ENCODE measurements around the gene ZNF529. TPM values are rescaled to one million over a fixed set of nuclear protein-coding genes. Genes with fewer than 3 reads are reported as not detected.
"Not testable (repeated sequence)": the region's sequence is repeated elsewhere in the genome, so short reads cannot be mapped to it uniquely, and the experiment has no call there.

The ZNF529 gene
- total RNA-seq, result 31.4 TPM
- 1 to 10 TPM; 4.0 to 8.3 (median 5.9) TPM for polyA plus RNA-seq

DNA sequence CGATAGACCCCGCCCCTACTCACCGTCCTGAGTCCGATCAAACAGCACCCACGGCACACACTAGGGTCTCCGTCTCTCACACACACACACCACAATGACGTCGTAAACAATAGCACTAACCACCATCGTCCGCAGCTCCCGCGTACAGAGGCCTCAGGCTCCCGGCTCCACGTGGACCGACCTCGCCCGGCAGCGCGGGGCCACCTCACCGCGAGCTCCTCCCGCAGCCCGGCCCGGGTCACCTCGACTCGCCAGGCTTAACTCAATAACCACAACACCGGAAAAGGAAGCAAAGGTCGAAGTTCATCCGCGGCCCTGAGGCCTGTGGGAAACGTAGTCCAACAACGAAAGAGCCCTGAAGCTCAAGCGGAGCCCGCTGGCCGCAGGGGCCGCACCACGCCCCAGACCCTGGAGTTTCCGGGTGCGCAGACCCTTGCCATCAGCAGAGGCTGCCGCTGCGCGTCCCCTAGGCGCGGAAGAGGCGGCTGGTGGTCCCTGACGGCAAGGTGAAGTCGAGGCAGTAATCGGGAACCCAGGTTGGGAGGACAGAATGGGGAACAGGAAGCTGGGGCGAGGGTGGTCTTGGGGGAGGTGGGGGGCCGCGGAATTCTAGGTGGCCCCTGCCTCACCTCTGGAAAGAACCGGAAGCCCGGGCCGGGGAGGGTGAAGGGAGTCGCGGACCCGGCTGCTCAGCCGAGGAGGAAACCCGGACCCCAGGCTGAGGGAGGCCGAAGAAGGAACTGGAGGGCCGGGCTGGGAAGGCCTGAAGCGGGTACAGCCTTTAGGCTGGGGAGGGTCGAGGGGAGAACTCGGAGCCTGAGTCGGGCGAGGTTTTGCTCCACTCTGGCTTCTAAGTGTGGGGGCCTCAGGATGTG lies at the start of gene ZNF529:
Gene ZNF529 (minus strand): TSS at position 273 of the 875 bp plus-strand sequence. CDS start 946 bp downstream, outside the sequence.
- Histone ChIP-seq H3K4me3 (ENCODE audit: low read depth, low read length) (peak within 1 kb of the TSS; percentile 83), H3K36me3 (ENCODE audit: control insufficient read depth, insufficient read depth, low read length) (peaks cover 31% of the 10 kb centered on the region), H3K27me3 (ENCODE audit: control insufficient read depth, insufficient read depth, low read length) (no peaks in the 10 kb centered on the region), H3K27ac (ENCODE audit: insufficient read depth, low read length, poor library complexity, severe bottlenecking) (peak within 1 kb of the TSS; percentile 93), H3K9me3 (ENCODE audit: control insufficient read depth in 2 of 2, low read length in 2 of 2) (peaks cover 18 to 25% of the 10 kb centered on the region in 2 experiments), H3K4me1 (ENCODE audit: control insufficient read depth, insufficient read depth, low read length, poor library complexity, severe bottlenecking) (peaks cover 21% of the 10 kb centered on the region)
- Mint-ChIP-seq H3K4me3 (peak within 1 kb of the TSS; percentile 94 to 98 (median 96)), H3K9me3 (peaks cover 0 to 28% (median 4%) of the 10 kb centered on the region in 7 donors), H3K4me1 (peaks cover 28 to 60% (median 35%) of the 10 kb centered on the region in 4 donors), H3K36me3 (peaks cover 39% of the 10 kb centered on the region), H3K27me3 (no peaks in the 10 kb centered on the region), H3K27ac (peak within 1 kb of the TSS; percentile 98 to 99 (median 99))
- peak; percentile 91 to 93 for ATAC-seq (ENCODE audit: low read depth in 2 of 2)
- peak; percentile 79 to 93 (median 87) for DNase-seq

GRCh38 chr19:36605877-36606478 lies 32.9 kb upstream of the ZNF529 start:
- Mint-ChIP-seq H3K9me3 (peaks cover 0 to 13% (median 5%) of the 10 kb centered on the region in 7 donors), H3K4me3 (peak overlapping the region; percentile 93 to 99 (median 96)), H3K27me3 (no peaks in the 10 kb centered on the region), H3K4me1 (peaks cover 20 to 45% (median 23%) of the 10 kb centered on the region in 4 donors), H3K36me3 (peaks cover 38% of the 10 kb centered on the region), H3K27ac (peak overlapping the region; percentile 88 to 97 (median 91))
- Histone ChIP-seq H3K27me3 (ENCODE audit: control insufficient read depth, insufficient read depth, low read length) (no peaks in the 10 kb centered on the region), H3K4me1 (ENCODE audit: control insufficient read depth, insufficient read depth, low read length, poor library complexity, severe bottlenecking) (peaks cover 19% of the 10 kb centered on the region), H3K4me3 (ENCODE audit: low read depth, low read length) (peak overlapping the region; percentile 83), H3K9me3 (ENCODE audit: control insufficient read depth in 2 of 2, low read length in 2 of 2) (peaks cover 0 to 3% of the 10 kb centered on the region in 2 experiments), H3K27ac (ENCODE audit: insufficient read depth, low read length, poor library complexity, severe bottlenecking) (peak overlapping the region; percentile 96), H3K36me3 (ENCODE audit: control insufficient read depth, insufficient read depth, low read length) (peaks cover 20% of the 10 kb centered on the region)
- ATAC-seq (ENCODE audit: low read depth in 2 of 2) (peak; percentile 3 to 8), DNase-seq (no peak)

DNA sequence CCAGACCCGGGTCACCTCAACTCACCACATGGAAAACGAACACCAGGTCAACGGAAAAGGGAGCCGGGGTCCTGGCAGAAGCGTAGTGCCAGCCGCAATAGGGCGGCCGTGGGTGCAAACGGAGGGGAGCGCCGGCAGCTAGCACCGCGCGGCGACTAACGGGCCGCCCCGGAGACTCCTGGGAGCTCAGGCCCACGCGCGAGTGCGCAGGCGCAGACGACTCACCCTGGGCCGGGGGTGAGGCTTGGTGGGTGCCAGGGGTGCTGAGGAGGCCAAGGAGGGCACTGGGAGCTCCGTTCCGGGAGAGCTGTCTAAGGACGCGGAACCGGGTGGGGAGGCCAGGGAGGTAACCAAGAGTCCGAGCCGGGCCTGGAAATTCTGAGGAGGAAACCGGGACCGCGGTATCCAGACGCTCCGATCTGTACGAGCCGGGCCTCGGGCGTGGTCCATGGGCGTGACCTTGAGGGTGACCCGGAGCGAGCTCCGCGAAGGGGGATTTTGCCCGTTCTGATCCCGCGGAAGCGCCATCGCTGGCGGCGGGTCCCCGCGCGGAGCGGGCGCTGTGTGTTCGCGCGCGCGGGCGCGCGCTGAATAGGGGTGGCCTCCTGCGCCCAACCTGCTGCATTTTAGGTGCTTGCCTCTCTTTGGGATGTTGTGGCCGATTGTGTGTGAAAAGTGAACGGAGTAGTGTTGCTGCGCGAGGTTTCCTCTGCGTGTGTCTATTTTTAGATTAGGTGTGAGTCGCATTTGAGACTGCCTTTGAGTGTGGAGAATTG lies 32.2 kb upstream of the ZNF529 start, which contains the start of gene ZNF382:
Gene ZNF382 (plus strand): TSS at position 213 of the 776 bp plus-strand sequence. CDS start 4,602 bp downstream, outside the sequence.
- Mint-ChIP-seq H3K4me1 (peaks cover 20 to 45% (median 23%) of the 10 kb centered on the region in 4 donors), H3K9me3 (peaks cover 0 to 14% (median 5%) of the 10 kb centered on the region in 7 donors), H3K4me3 (peak within 1 kb of the TSS; percentile 93 to 99 (median 96)), H3K27ac (peak within 1 kb of the TSS; percentile 88 to 97 (median 91)), H3K27me3 (no peaks in the 10 kb centered on the region), H3K36me3 (peaks cover 31% of the 10 kb centered on the region)
- Histone ChIP-seq H3K36me3 (ENCODE audit: control insufficient read depth, insufficient read depth, low read length) (peaks cover 13% of the 10 kb centered on the region), H3K27ac (ENCODE audit: insufficient read depth, low read length, poor library complexity, severe bottlenecking) (peak within 1 kb of the TSS; percentile 96), H3K27me3 (ENCODE audit: control insufficient read depth, insufficient read depth, low read length) (no peaks in the 10 kb centered on the region), H3K9me3 (ENCODE audit: control insufficient read depth in 2 of 2, low read length in 2 of 2) (no peaks in the 10 kb centered on the region), H3K4me1 (ENCODE audit: control insufficient read depth, insufficient read depth, low read length, poor library complexity, severe bottlenecking) (peaks cover 19% of the 10 kb centered on the region), H3K4me3 (ENCODE audit: low read depth, low read length) (peak within 1 kb of the TSS; percentile 83)
- DNase-seq (peak; percentile 66 to 90 (median 84)), ATAC-seq (ENCODE audit: low read depth in 2 of 2) (peak; percentile 76 to 77)

DNA sequence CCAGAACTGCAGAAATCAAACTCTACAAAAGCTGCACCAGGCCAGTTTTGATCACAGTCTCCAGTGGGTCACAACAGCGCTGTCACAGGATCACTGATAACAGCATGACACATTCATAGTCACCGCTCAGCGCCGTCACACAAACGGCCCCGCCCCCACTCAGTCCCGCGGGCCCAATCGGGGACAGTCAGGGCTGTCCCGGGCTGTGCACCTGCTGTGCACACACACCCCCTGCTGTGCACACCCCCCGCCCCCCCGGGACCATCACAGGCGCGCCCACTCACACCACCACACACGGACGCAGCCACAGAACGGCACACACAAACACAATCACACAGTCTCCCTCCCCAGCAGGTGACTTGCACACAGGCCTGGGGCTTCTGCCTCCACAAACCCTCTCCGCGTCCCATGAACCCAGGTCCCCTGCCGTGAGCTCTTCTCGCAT lies 31.6 kb upstream of the ZNF529 start:
- Histone ChIP-seq H3K36me3 (ENCODE audit: control insufficient read depth, insufficient read depth, low read length) (peaks cover 9% of the 10 kb centered on the region), H3K9me3 (ENCODE audit: control insufficient read depth in 2 of 2, low read length in 2 of 2) (peaks cover 0 to 5% of the 10 kb centered on the region in 2 experiments), H3K27me3 (ENCODE audit: control insufficient read depth, insufficient read depth, low read length) (no peaks in the 10 kb centered on the region), H3K27ac (ENCODE audit: insufficient read depth, low read length, poor library complexity, severe bottlenecking) (peak overlapping the region; percentile 96), H3K4me1 (ENCODE audit: control insufficient read depth, insufficient read depth, low read length, poor library complexity, severe bottlenecking) (peaks cover 19% of the 10 kb centered on the region), H3K4me3 (ENCODE audit: low read depth, low read length) (peak overlapping the region; percentile 83)
- no peaks in the 10 kb centered on the region for H3K27me3 Mint-ChIP-seq
- peak overlapping the region; percentile 88 to 97 (median 91) for H3K27ac Mint-ChIP-seq
- H3K4me1 Mint-ChIP-seq, result peaks cover 20 to 45% (median 23%) of the 10 kb centered on the region in 4 donors
- peaks cover 25% of the 10 kb centered on the region for H3K36me3 Mint-ChIP-seq
- ATAC-seq (ENCODE audit: low read depth in 2 of 2) (peak; percentile 91 to 92), DNase-seq (peak; percentile 73 to 87 (median 81))
- peak overlapping the region; percentile 93 to 99 (median 96) for H3K4me3 Mint-ChIP-seq
- peaks cover 0 to 14% (median 5%) of the 10 kb centered on the region in 7 donors for H3K9me3 Mint-ChIP-seq

DNA sequence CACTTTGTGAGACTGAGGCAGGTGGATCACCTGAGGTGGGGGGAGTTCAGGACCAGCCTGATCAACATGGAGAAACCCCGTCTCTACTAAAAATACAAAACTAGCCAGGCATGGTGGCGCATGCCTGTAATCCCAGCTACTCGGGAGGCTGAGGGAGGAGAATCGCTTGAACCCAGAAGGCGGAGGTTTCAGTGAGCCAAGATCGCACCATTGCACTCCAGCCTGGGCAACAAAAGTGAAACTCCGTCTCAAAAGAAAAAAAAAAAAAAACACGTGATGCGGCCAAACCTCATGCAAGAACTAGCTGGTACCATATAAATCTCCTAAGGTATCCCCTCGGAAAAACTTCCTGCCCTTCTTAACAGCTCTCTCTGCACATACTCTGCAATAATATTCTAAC lies 29.6 kb upstream of the ZNF529 start:
- Mint-ChIP-seq H3K4me1 (peaks cover 16 to 36% (median 19%) of the 10 kb centered on the region in 4 donors), H3K9me3 (peaks cover 0 to 19% (median 5%) of the 10 kb centered on the region in 7 donors), H3K27ac (peak overlapping the region in 1 of 3 donors; percentile 88), H3K4me3 (peak overlapping the region in 2 of 4 donors; percentile 26 to 68)
- H3K9me3 ChIP-seq (ENCODE audit: control insufficient read depth in 2 of 2, low read length in 2 of 2), result peaks cover 13 to 21% of the 10 kb centered on the region in 2 experiments
- H3K27me3 Mint-ChIP-seq; DNase-seq; ATAC-seq (ENCODE audit: low read depth in 2 of 2); H3K4me3 ChIP-seq (ENCODE audit: low read depth, low read length); H3K36me3 Mint-ChIP-seq; H3K27ac ChIP-seq (ENCODE audit: insufficient read depth, low read length, poor library complexity, severe bottlenecking); H3K27me3 ChIP-seq (ENCODE audit: control insufficient read depth, insufficient read depth, low read length); H3K36me3 ChIP-seq (ENCODE audit: control insufficient read depth, insufficient read depth, low read length): not testable (repeated sequence)
- H3K4me1 ChIP-seq (ENCODE audit: control insufficient read depth, insufficient read depth, low read length, poor library complexity, severe bottlenecking), result peaks cover 19% of the 10 kb centered on the region

DNA sequence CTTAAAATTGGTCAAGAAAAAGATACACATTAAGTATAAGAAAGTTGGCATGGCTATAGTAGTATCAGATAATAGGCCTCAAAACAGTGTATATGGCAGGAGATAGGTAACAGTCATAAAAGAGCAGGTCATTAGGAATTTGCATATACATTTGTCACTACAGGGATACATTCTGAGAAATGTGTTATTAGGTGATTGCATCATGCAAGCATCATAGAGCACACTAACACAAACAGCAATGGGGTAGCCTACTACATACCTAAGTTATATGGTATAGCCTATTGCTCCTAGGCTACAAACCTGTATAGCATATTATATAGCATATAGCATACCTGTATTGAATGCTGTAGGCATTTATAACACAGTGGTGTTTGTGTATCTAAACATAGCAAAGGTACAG lies 6.2 kb upstream of the ZNF529 start:
- no peak overlapping the region for H3K27ac ChIP-seq (ENCODE audit: insufficient read depth, low read length, poor library complexity, severe bottlenecking)
- DNase-seq (no peak), ATAC-seq (ENCODE audit: low read depth in 2 of 2) (no peak)
- H3K27me3 Mint-ChIP-seq, result no peaks in the 10 kb centered on the region
- H3K36me3 Mint-ChIP-seq, result peaks cover 52% of the 10 kb centered on the region
- H3K27ac Mint-ChIP-seq, result no peak overlapping the region
- peaks cover 40 to 64% of the 10 kb centered on the region in 2 experiments for H3K9me3 ChIP-seq (ENCODE audit: control insufficient read depth in 2 of 2, low read length in 2 of 2)
- peaks cover 59% of the 10 kb centered on the region for H3K36me3 ChIP-seq (ENCODE audit: control insufficient read depth, insufficient read depth, low read length)
- peaks cover 6 to 17% (median 8%) of the 10 kb centered on the region in 4 donors for H3K4me1 Mint-ChIP-seq
- H3K4me3 ChIP-seq (ENCODE audit: low read depth, low read length), result no peak overlapping the region
- H3K4me1 ChIP-seq (ENCODE audit: control insufficient read depth, insufficient read depth, low read length, poor library complexity, severe bottlenecking), result peaks cover 2% of the 10 kb centered on the region
- peak overlapping the region in 1 of 4 donors; percentile 41 for H3K4me3 Mint-ChIP-seq
- peaks cover 0 to 29% (median 18%) of the 10 kb centered on the region in 7 donors for H3K9me3 Mint-ChIP-seq
- H3K27me3 ChIP-seq (ENCODE audit: control insufficient read depth, insufficient read depth, low read length), result no peaks in the 10 kb centered on the region

All from CD4-positive, CD25-positive, alpha-beta regulatory T cell (primary cell).